Fibroblast of skin of right biceps (primary cell): Measurements from ENCODE around the gene ACTR6.
"Not testable (repeated sequence)": the region's sequence is repeated elsewhere in the genome, so short reads cannot be mapped to it uniquely, and the experiment has no call there.

Experiments
- DNase-seq: peaks from one replicate; pipeline ENCODE4 v3.0.0-alpha.2; 2013

ACTR6 gene

DNA sequence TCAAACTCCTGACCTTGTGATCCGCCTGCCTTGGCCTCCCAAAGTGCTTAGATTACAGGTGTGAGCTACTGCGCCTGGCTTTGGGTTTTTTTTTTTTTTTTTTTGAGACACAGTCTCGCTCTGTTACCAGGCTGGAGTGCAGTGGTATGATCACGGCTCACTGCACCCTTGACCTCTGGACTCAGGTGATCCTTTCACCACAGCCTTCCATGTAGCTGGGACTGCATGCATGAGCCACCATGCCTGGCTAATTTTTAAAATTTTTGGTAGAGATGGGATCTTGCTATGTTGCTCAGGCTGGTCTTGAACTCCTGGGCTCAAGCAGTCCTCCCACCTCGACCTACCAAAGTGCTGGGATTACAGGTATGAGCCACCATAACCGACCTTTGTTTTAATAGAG, 21.6 kb downstream of the ACTR6 start:
- not testable (repeated sequence) for DNase-seq

DNA sequence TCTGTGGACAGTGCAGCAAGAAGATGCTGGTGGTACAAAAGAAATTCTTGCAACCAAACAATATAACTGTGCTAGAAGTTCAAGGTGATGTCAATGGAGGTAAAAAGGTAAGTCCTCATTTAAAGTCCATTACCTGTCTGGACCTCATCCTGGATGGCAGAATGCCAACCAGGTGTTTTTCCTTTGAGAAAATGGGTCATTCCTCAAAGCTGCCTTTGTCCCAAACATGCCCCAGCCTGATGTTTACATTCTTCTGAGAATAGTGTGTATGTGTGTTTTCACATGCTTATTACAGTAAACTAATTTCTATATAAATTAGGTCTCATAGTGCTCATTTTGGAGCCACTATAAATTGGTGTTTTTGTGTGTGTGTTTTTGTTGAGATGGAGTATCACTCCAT, 24.9 kb downstream of the ACTR6 start:
- no peak for DNase-seq

DNA sequence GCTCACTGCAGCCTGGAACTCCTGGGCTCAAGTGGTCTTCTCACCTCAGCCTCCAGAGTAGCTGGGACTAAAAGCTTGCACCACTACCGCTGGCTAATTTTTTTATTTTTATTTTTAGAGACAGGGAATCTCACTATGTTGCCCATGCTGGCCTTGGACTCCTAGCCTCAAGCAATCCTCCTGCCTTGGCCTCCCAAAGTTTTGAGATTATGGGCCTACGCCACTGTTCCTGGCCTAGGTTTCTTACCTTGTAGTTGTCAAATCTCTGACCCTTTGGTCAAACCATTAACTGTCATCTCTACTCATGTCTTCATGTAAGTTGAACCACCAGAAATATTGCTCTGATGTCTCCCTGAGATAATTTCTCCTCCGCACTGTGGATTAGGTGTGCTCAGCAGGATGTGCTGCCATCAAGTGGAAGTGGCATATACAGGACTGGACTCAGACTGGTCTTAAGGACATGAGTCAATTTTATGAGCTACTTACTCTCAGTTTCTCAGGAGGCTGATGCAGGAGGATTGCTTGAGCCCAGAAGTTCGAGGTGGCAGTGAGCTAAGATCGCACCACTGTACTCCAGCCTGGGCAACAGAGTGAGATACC, 28.5 kb downstream of the ACTR6 start:
- DNase-seq: peak; percentile 12

DNA sequence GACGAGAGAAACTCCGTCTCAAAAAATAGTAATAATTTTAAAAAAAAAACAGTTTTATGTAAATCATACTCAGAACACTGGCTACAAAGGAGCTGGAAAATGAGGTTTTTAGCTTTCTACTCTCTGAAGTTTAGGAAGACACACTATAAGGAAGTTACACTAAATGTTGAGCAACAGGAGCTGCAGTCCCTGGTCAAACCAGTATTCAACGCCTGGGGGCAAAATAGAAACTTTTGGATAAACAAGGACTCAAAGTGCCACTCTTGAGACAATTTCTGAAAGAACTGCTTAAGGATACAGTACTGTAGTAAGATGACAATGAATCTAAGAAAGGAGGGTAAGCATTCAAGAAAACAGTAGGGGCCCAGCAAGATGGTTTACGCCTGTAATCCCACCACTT, 29.3 kb downstream of the ACTR6 start:
- no peak for DNase-seq

DNA sequence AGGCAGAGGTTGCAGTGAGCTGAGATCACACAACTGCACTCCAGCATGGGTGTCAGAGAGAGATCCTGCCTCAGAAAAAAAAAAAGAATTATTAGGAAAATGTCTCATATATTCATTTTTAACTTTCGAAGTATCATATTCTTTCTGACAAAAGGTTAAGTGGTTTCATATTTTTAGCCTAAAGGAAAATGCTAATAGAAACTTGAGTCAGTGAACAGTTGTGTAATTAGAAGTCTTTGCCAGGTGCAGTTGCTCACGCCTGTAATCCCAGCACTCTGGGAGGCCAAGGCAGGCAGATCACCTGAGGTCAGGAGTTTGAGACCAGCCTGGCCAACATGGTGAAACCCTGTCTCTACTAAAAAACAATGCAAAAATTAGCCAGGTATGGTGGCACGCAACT, 31.3 kb downstream of the ACTR6 start:
- DNase-seq: not testable (repeated sequence)

DNA sequence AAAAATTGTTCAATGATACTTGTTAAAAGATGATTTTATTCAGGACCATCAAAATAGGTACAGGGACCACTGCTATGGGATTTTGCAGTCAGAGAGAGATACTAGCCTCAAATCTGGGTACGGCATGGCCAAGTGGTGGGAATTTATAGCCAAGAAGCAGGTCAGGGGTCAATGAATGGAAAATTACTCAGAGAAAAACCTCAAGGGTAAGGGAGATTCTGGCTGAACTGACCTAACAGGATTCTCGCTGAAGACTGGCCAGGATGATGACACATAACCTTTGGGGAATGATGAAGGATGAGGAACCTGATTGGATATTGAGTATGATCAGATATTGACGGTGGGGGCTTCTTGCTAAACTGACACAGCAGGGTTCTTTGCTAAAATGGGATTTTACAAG, 33.6 kb downstream of the ACTR6 start:
- peak; percentile 20 for DNase-seq

DNA sequence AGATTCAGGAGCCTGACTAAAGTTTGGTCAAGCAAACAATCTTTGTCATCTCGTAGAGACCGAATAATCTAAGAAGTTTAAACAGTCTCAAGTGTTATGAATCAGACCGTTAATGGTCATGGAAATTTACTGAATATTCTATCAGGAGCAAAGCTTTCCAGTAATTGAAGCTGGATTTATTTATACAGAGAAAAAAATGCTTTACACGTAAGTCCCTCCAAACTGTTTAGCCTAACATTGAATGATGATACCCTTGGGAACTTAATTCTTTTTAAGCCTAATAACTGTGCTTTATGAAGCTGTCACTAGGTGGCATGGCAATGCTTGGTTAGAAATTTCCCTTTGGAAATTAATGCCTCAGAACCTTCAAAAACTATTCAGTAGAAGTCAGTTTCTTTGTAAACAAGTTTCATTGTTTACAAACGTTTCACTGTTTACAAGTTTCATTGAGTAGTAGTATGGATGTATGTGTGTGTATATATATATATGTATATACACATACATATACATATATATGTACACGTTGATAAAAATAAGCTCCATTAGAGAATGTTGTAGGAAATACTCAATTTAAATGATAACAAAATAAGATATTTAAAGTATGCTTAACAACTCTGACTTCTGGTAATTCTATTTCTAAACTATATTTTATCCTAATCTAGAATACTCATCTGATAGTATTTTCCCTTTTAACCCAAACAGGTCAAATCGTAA, 34.1 kb downstream of the ACTR6 start:
- peak; percentile 62 for DNase-seq

DNA sequence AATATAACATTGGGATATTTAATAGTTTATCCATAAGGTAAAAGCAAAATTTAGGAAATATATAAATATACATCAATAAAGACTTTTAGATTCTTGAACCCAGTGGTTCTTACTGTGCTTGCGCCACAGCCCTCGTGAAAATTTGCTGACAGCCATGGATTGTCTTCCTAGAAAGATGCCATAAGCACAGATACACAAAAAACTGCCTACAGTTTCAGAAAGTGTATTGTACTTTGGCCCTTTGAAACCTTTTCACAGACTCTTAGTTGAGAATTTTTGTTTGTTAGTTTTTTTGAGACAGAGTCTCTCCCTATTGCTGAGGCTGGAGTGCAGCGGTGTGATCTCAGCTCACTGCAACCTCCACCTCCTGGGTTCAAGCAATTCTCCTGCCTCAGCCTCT, 38.2 kb downstream of the ACTR6 start:
- no peak for DNase-seq

DNA sequence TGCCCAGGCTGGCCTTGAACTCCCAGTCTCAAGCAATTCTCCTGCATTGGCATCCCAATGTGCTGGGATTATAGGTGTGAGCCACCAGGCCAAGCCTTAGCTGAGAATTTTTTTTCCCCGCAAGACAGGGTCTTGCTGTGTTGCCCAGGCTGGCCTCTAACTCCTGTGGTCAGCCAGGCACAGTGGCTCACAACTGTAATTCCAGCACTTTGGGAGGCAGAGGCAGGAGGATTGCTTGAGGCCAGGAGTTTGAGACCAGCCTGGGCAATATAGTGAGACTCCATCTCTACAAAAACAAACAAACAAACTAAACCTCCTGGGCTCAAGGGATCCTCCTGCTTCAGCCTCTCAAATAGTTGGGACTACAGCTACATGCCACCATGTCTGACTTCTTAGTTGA, 39.0 kb downstream of the ACTR6 start:
- no peak for DNase-seq

DNA sequence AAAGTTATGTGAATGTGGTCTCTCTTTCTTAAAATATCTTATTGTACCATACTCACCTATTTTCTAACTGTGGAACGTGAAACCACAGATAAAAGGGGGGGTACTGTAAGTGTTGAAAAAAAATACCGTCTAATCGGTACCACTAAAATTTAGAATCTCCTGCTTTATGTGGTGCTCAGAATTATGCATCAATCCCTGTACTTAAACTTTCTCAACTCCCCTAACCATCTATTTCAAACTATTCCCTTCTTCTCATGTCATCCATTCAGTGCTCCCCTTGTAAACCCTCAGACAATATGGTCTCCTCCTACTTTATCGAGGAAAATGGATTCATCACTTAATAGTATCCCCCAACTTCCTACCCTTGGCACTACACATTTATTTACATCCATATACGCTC, 42.5 kb downstream of the ACTR6 start:
- no peak for DNase-seq

DNA sequence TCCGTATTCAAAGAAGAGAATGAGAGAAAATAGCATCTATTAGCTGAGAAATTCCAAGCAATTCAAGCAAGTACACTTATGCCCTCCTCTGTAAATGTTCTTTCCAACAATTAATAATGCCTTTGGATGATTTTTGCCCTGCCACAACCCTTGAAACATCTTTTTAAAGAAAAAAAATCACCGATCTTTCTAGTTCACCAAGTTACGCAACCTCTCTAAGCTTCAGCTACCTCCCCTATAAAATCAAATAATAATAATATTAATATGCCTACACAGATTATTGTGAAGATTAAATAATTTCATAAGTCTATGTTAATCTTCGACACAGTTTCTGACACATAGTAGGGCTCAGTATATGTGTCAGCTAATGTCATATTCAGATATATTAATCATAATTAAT, 47.1 kb downstream of the ACTR6 start:
- no peak for DNase-seq

DNA sequence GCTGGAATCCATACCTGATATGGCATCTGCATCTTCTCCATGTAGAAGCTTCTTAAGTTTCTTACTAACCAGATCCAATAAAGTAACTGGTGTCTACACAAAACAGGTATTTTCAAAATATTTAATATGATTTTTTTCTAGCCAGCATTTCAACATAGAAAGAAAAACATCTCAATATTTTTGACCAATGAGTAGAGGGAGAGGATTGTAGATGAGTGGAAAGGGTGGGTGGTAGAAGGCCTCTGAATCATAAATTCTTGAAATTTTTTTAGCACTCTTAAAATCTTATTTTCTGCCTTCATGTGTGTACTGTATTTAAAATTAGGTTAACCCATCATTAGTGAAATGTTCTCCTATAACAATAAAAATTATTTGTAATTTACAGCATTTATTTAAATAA, 48.3 kb downstream of the ACTR6 start:
- peak; percentile 46 for DNase-seq

DNA sequence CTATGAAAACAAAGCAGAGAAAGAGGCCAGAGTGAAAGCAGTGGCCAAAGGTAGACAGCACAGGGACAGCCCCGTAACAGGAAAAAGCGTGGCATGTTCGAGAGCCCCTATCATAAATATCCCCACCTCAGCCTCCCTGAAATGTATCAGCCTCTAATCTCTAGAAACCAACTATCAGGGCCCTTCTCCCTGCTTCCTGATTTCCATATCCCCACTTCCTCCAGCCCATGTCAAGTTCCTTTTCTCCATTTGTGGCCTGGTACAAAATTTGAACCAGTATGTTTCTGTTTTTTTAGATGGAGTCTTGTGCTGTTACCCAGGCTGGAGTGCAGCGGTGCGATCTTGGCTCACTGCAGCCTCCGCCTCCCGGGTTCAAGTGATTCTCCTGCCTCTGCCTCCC, 49.3 kb downstream of the ACTR6 start:
- DNase-seq: no peak

DNA sequence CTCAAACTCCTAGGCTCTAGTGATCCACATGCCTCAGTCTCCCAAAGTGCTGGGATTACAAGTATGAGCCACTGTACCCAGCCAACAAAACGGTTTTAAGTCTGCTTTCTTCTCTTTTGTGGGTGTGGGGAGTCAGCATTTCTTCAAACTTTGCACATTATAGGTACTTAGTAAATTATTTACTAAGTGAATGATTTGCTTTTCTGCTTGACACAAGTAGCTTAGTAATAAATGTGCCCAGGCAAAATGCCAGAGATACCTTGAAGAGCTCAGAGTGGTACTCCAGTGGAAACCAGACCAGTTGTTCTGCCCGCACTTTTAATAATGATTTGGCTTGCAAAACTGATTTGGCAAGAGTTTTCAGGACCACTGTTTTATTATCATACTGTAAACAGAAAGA, 51.3 kb downstream of the ACTR6 start:
- no peak for DNase-seq

DNA sequence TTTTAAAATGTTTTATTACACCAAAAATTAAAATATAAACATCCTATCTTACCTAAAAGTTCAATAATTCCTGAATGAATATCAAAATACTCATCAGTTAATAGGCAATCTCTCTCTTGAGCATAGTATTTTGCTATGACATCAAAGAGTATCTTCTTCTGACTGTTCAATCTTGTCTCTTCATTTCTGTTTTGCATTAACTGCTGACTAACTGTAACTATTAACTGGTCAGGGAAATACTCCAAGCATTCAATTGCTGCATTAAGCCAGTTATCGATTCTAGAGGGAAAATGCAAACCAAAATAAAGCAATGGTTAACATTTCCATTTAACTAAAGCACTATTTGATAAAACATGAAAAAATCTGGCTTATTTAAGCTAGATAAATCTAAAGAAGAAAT, 52.8 kb downstream of the ACTR6 start:
- DNase-seq: no peak

DNA sequence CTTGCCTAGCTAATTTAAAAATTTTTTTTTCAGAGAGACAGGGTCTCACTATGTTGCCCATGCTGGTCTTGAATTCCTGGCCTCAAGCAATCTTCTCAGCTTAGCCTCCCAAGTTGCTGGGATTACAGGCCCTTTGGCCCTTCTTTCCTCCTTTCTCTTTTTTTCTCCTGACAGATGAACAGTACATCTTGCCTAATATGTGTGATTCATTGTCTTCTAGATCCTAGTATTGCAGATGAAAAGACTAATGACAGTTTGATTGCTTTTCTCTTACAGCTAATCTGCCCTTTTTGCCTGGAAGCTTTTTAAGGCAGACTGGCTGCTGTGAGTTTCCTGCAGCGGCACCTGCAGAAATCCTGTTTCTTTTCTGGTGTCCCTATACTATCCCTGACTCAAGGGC, 54.3 kb downstream of the ACTR6 start:
- no peak for DNase-seq

DNA sequence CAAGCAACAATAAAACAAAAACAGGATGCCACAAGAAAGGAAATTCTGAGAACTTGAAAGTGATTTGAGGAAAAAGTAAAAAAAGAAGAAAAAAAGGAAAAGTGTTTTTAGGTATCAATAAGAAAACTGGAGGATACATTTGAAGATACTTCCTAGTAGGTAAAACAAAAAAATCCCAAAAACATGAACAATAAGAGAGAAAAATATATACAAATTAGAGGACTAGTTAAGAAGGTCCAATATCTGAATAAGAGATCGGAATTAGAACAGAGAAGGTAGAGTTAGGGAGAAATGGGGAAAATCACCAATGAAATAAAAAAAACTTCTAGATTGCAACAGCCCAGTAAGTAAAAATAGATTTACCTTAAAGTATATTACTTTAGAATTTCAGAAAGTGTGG, 57.5 kb downstream of the ACTR6 start:
- DNase-seq: no peak

DNA sequence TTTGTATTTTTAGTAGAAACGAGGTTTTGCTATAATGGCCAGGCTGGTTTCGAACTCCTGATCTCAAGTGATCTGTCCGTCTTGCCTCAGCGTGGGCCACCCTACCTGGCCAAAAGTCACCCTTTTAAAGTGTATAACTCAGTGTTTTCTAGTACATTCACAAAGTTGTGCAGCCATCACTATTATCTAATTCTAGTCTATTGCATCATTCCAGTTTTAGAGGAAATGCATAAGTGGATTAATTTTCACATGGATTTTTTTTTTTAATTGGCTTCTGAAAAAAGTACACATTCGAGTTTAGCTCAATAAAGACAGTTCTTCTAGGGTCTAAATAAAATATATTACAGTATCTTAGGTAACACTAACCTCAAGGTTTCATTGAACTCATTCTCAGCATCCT, 62.5 kb downstream of the ACTR6 start:
- DNase-seq: no peak

DNA sequence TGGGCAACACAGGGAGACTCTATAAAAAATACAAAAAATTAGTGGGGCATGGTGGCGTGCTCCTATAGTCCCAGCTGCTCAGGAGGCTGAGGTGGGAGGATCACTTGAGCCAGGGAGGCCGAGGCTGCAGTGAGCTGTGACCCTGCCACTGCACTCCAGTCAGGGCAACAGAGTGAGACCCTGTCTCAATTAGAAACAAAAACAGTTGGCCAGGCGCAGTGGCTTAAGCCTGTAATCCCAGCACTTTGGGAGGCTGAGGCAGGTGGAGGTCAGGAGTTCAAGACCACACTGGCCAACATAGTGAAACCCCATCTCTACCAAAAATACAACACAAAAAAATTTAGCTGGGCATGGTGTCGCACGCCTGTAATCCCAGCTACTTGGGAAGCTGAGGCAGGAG, 64.5 kb downstream of the ACTR6 start:
- DNase-seq: not testable (repeated sequence)

DNA sequence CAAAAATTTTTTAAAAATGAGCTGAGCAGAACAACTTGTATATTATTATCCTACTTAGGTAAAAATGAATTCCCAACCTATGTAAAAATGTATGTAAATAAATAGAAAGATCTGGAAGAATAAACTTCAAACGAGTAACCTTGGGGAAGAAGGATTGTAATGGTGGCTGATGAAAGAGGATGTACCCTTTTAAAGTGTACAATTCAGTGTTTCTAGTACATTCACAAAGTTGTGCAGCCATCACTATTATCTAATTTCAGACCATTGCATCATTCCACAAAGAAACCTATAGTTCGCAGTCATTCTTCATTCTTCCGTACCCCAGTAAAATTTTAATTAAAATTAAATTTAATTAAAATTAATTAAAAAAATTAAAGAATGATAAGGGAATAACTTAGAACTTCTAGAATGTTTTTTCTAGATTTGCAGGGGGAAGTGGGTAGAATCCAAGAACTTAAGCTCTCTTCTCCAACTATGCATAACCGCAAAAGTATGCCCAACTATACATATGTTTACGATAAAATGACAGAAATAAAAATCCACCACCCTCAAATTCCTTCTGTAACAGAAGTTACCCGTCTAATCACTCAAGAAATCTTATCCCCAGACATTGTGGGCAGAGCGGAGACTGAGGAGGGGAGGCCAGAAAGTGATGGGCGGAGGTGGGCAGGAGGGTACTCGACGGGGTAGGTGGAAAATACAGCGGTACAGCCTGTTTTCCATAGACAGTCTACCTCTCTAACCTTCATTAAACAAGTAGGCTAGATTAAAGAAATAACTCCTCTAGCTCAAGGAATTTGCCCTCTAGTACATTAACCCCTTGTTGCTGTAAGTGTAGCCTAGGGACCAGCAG, 65.3 kb downstream of the ACTR6 start:
- peak; percentile 42 for DNase-seq

DNA sequence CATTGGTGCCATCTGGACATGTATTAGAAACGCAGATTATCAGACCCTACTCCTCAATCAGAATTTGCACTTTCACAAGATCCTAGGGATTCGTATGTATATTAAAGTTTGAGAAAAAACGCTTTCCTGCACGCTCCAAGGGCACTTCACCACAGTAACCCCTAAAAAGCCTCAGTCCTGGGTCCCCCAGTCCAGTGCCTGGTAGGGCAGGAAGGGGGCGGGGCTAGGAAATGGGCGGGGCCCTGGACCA, 65.9 kb downstream of the ACTR6 start:
- no peak for DNase-seq

DNA sequence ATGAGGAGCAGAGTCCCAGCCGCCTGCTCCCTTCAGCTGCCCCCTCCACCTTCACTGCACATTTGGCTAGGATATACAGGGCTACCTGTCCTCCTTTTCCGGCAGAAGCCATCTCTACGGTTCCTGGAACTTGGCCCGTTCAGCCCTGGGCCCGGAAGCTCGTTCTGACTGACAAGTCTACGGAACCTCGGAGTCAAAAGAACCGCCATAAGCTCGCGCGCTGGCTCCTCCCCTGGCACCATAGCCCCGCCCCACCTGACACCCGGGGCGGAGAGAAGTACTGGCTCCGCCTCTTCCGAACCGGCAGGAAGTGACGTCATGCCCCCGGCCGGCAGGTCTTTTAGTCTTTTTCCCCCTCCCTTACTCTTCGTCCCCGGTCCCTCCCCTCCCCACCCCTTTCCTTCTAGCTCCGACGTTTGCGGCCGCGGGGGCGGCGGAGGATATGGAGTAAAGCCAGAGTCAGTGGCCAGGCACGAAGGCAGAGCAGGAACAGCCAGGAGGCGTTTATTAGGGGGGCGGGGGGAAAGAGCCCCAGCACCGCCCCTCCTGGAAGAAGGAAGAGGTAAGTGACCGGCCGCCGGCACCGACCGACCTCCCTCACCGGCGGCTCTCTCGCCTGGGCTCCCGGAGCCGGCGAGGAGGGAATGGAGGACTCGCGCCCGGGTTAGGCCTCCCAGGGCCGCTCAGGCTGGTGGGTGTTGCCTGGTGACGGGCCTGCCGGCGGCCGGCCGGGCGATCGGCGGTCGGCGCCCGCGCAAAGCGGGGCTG, 66.4 kb downstream of the ACTR6 start, which contains the start of the genes DEPDC4 and SCYL2:
TSS of gene DEPDC4 (minus strand) at position 245 of the 768 bp plus-strand sequence. CDS start at position 242, 3 bp downstream.
TSS of gene SCYL2 (plus strand) at position 343 of the 768 bp plus-strand sequence. CDS start 15,794 bp downstream, outside the sequence.
- DNase-seq: peak; percentile 98

DNA sequence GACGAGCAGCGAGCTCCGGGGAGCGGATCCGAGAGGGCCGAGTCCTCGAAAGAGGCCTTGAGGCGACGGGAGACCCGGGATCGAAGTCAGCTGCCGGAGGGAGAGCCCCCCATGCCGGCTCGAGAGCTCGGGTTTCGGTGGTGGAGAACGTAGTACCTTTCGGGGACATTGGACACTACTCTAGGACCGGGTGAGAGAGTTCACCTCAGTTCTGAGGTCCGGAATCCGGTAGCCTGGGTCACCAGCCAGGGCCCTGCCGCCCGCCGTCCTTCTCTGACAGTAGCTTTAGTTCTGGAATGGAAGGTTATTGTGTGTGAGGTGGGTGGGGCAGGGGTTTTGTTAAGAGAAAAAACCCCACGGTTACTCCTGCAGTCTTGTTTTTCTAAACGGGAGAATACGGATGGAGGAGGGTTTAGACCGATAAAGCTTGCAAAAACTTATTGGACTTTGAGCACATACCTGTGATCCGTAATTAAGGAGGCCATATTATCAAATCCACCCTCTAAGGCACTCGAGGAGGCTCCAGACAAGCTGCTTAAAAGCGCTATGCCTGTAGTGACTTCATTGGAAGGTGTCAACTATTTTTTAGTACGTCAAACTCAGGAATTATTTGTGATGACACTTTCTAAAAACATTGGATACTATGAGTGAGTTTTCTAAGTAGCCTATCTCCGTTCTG, 67.1 kb downstream of the ACTR6 start:
- DNase-seq: peak; percentile 43
